Left lung (tissue), 10 donors: ENCODE measurements around the gene NPC2. TPM values are rescaled to one million over a fixed set of nuclear protein-coding genes. Genes with fewer than 3 reads are reported as not detected.

ENCODE experiments used
- ATAC-seq: fragments of 200-7000 bp; cut with Tn5 transposase; one replicate; pipeline ENCODE4 v1.9.1; 2020; ENCODE audit warnings: moderate library complexity
- DNase-seq, 4 donors: peaks; one replicate each; pipeline ENCODE4 v3.0.0-alpha.2; 2013 to 2020
- H3K27ac ChIP-seq, 2 donors: fragments of 200-600 bp; sonication (generic) in 1 of 2; one replicate each; pipeline versions ENCODE4 v1.5.0 to v1.8.0; 2020 to 2021
- H3K27me3 ChIP-seq, 2 donors: fragments of 200-600 bp; sonication (generic) in 1 of 2; one replicate each; pipeline versions ENCODE4 v1.5.0 to v1.8.0; 2020 to 2021
- H3K36me3 ChIP-seq, 2 donors: fragments of 200-600 bp; sonication (generic) in 1 of 2; one replicate each; pipeline versions ENCODE4 v1.5.0 to v1.8.0; 2020 to 2021
- H3K4me1 ChIP-seq, 2 donors: fragments of 200-600 bp; one replicate each; pipeline ENCODE4 v1.8.0; 2021
- H3K4me3 ChIP-seq, 2 donors: fragments of 200-600 bp; sonication (generic) in 1 of 2; one replicate each; pipeline versions ENCODE4 v1.5.0 to v1.8.0; 2020 to 2021; ENCODE audit warnings: mild to moderate bottlenecking in 1 of 2
- H3K9me3 ChIP-seq, 2 donors: fragments of 200-600 bp; sonication (generic) in 1 of 2; one replicate each; pipeline versions ENCODE4 v1.5.0 to v1.8.0; 2020 to 2021
- intact Hi-C, 2 donors: fragments of 100-400 bp; cut with DNase I; formaldehyde crosslinking; loops; one replicate each; pipeline versions ENCODE4 v1.11.2 to v1.14.2; 2022
- polyA plus RNA-seq, 6 donors: library from polyadenylated mRNA; unstranded; fragments of 120-200 nt; gene quantifications; one replicate each; pipeline ENCODE4 v1.2.1, GENCODE V29; 2013; ENCODE audit not compliant: insufficient read length in 6 of 6
- total RNA-seq, 2 donors: library from RNA; stranded (reverse); fragmentation: NEBNext Ultra II Directional; extraction: Animal tissue kit (Norgen Biotek cat#: 25700); gene quantifications; one replicate each; pipeline ENCODE4 v1.2.1, GENCODE V29; 2021
- TF ChIP-seq, protein P1 (sequence below), 2 donors: fragments of 200-600 bp; sonication (generic) in 1 of 2; IDR thresholded peaks; one replicate each; pipeline versions ENCODE4 v1.5.0 to v1.8.0; 2021; ENCODE audit warnings: antibody characterized with exemption in 2 of 2
- donor health status: DM: no; HTN: yes; CAD: no.
- donor health status: DM: no; HTN: no; CAD: no.

The NPC2 gene
- total and polyA plus RNA-seq, 8 donors = 776 to 1,413 (median 995) TPM

- no peaks in the 10 kb centered on the region for H3K27me3 ChIP-seq
- no peak overlapping the region for H3K27ac ChIP-seq
- TF ChIP-seq, protein P1, sequence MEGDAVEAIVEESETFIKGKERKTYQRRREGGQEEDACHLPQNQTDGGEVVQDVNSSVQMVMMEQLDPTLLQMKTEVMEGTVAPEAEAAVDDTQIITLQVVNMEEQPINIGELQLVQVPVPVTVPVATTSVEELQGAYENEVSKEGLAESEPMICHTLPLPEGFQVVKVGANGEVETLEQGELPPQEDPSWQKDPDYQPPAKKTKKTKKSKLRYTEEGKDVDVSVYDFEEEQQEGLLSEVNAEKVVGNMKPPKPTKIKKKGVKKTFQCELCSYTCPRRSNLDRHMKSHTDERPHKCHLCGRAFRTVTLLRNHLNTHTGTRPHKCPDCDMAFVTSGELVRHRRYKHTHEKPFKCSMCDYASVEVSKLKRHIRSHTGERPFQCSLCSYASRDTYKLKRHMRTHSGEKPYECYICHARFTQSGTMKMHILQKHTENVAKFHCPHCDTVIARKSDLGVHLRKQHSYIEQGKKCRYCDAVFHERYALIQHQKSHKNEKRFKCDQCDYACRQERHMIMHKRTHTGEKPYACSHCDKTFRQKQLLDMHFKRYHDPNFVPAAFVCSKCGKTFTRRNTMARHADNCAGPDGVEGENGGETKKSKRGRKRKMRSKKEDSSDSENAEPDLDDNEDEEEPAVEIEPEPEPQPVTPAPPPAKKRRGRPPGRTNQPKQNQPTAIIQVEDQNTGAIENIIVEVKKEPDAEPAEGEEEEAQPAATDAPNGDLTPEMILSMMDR (IDR thresholded peaks at IDR 0.05) = no peak
- H3K4me1 ChIP-seq = no peaks in the 10 kb centered on the region
- no peak overlapping the region for H3K4me3 ChIP-seq
- intact Hi-C loops = no loop called here
- no peaks in the 10 kb centered on the region for H3K9me3 ChIP-seq
- H3K36me3 ChIP-seq = no peaks in the 10 kb centered on the region
- ATAC-seq (peak; percentile 80), DNase-seq (peak in 2 of 4 donors; percentile 36 to 62)
These were observed 38.4 kb upstream of the NPC2 start for GRCh38 chr14:74531467-74531866.

DNA sequence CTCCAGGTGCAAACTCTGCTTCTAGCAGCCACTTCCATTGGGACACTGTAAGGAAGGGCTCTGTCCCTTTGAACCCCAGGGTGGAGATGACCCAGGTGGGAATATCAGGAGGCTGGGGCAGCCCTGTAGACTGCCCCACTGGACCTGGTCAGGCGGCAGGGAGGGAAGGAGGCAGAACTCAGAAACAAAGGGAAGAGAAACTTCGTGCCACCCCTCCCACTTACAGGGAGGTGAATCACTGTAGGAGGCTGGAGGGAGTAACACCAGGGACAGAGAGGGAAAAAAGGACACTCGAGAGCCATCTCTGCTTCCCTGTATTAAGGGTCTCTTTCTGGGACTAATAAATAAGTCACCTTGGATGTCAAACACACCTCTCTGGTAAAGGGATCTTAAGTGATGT, 37.9 kb upstream of the NPC2 start:
- H3K27me3 ChIP-seq = no peaks in the 10 kb centered on the region
- no peak overlapping the region for H3K27ac ChIP-seq
- H3K36me3 ChIP-seq = no peaks in the 10 kb centered on the region
- no peak for DNase-seq
- TF ChIP-seq, protein P1 (IDR thresholded peaks at IDR 0.05) = no peak
- H3K4me1 ChIP-seq = peaks cover 0 to under 1% of the 10 kb centered on the region in 2 donors
- H3K9me3 ChIP-seq = no peaks in the 10 kb centered on the region
- intact Hi-C loops = no loop called here
- no peak for ATAC-seq
- H3K4me3 ChIP-seq = no peak overlapping the region

GRCh38 chr14:74528886-74529285, 35.8 kb upstream of the NPC2 start:
- ATAC-seq (no peak), DNase-seq (no peak)
- Histone ChIP-seq H3K27me3 (no peaks in the 10 kb centered on the region), H3K27ac (no peak overlapping the region), H3K4me3 (no peak overlapping the region), H3K4me1 (peaks cover 0 to 13% of the 10 kb centered on the region in 2 donors), H3K9me3 (no peaks in the 10 kb centered on the region), H3K36me3 (no peaks in the 10 kb centered on the region)
- TF ChIP-seq, protein P1 (IDR thresholded peaks at IDR 0.05) = no peak
- intact Hi-C loops = no loop called here

DNA sequence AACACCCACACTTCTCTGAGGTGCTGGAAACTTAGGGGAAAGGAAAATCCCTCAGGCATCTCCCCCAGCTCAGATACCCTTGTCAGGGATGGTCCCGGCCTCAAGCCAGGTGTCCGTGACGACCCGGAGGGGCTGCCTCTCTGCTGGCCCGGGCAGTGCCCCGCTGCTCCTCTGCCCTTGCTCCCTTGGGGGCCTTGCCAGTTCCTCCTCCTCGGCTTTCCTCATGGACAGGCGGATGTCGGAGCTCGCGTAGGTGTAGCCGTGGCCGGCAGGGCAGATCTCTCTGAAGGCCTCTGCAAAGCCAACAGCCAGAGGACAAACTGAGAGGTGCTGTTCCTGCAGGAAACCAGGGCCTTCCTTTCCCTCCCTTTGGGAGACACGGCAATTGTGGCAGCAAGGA, 35.3 kb upstream of the NPC2 start:
- intact Hi-C loops = no loop called here

DNA sequence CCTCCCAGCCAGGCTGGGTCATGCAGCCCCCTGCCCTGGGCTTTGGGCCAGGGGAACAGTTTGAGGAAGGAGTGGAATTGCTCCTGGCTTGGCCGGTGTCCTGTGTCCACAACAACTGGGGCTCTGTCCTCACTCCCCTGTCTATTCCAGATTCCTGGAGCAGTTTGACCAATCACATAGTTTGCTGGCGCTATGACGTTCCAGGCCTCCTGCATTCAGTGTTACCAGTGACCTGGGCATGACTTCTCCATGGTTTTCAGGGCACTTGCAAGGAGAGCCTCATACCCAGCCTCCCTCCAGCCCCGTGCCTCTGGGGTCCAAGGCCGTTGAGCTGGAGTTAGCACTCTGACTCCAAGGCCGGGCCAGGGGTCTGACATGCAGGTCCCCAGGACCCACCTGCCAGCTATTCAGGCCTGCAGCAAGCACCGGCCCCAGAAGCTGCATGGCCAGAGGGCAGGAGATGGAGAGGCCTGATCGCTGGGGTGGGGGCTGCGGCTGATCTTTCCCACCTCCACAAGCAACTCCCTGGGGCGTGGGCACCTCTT, 34.7 kb upstream of the NPC2 start:
- H3K9me3 ChIP-seq = no peaks in the 10 kb centered on the region
- TF ChIP-seq, protein P1 (IDR thresholded peaks at IDR 0.05) = no peak
- H3K27ac ChIP-seq = no peak overlapping the region
- intact Hi-C loops = no loop called here
- DNase-seq (no peak), ATAC-seq (no peak)
- H3K27me3 ChIP-seq = no peaks in the 10 kb centered on the region
- H3K4me3 ChIP-seq = no peak overlapping the region
- peaks cover 0 to 13% of the 10 kb centered on the region in 2 donors for H3K4me1 ChIP-seq
- H3K36me3 ChIP-seq = no peaks in the 10 kb centered on the region

More for the DNA sequence above, 35.3 kb upstream of the NPC2 start:
- Histone ChIP-seq H3K27ac (no peak overlapping the region), H3K9me3 (no peaks in the 10 kb centered on the region), H3K27me3 (no peaks in the 10 kb centered on the region), H3K4me3 (no peak overlapping the region), H3K4me1 (peaks cover 0 to 13% of the 10 kb centered on the region in 2 donors), H3K36me3 (no peaks in the 10 kb centered on the region)
- no peak for ATAC-seq
- DNase-seq = no peak
- TF ChIP-seq, protein P1 (IDR thresholded peaks at IDR 0.05) = no peak
